Measurements from ENCODE around the gene SH2B3. TPM values are rescaled to one million over a fixed set of nuclear protein-coding genes. Genes with fewer than 3 reads are reported as not detected.

SH2B3 gene
- total and polyA plus RNA-seq, 2 donors (not counting 3 experiments of a cell fraction or from before 2014, with no cell fraction given) = 63.1 to 97.9 TPM

DNA sequence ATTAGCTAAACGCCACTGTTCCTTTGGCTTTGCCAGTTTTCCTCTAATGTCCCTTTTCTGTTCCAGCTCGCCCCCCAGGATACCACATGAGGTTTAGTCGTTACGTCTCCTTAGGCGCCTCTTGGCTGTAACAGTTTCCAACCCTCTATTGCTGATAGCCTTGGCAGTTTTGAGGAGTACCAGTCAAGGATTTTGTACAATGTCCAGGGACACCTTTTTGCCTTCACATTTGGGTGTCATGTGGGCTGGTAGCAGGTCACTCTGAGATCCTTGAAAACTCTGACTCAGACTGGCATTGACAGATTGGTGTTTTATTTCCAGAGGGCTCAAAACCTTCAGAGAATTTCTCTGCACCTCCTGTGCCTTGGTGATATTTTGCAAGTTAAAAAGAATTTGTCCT, 14.1 kb downstream of the SH2B3 start:
- intact Hi-C loops (cut with micrococcal nuclease) (no loop called here), dilution Hi-C loops (cut with MboI; ENCODE audit: extremely low pct_ligation_motif_present, low sequenced_read_pairs) (no loop called here)
- peaks cover 97% of the 10 kb centered on the region for H3K79me2 ChIP-seq (ENCODE audit: control insufficient read depth, insufficient read depth, low read length)
- no peak overlapping the region for H3K4me3 ChIP-seq (replicated peaks in 1 of 3; ENCODE audit: insufficient read depth in 1 of 3, low read depth in 1 of 3, low read length in 3 of 3)
- H3K9me1 ChIP-seq (replicated peaks; ENCODE audit: control insufficient read depth, extremely low read depth, insufficient read depth, low read length) = no peaks in the 10 kb centered on the region
- no peak for DNase-seq (ENCODE audit: low read depth, low spot score)
- POLR2A ChIA-PET = interaction anchor here (0.7 kb wide), 1 partner anchor 53 kb away, joined by 6 read pairs; no protein-coding TSS in a partner anchor
- peaks cover 15 to 36% of the 10 kb centered on the region in 2 experiments for H3K36me3 ChIP-seq (ENCODE audit: control insufficient read depth in 2 of 2, extremely low read depth in 1 of 2, insufficient read depth in 2 of 2, low read length in 2 of 2)
- no peak overlapping the region for H3K4me2 ChIP-seq (ENCODE audit: insufficient read depth, low read length)
- peaks cover 12% of the 10 kb centered on the region for H3K4me1 ChIP-seq (ENCODE audit: control insufficient read depth, extremely low read depth, insufficient read depth, low read length)
- no peak for FAIRE-seq
- H3K9me3 ChIP-seq (replicated peaks; ENCODE audit: control insufficient read depth, insufficient read depth, low read length) = no peaks in the 10 kb centered on the region
- H3K9ac ChIP-seq (replicated peaks; ENCODE audit: extremely low read depth, insufficient read depth, low read length) = no peak overlapping the region
- TF ChIP-seq POLR2AphosphoS5 (IDR thresholded peaks at IDR 0.05; ENCODE audit: insufficient read depth, low read depth, low read length) = no peak
- TF ChIP-seq EZH2 (IDR thresholded peaks at IDR 0.05; ENCODE audit: borderline replicate concordance, low read depth, low read length, severe bottlenecking) = no peak
- no peak for TF ChIP-seq JUN (IDR thresholded peaks at IDR 0.05; ENCODE audit: borderline replicate concordance, insufficient read depth, insufficient read length, low read depth)
- no peak for TF ChIP-seq FOS (IDR thresholded peaks at IDR 0.05; ENCODE audit: borderline replicate concordance, insufficient read depth, low read length)
- no peak for TF ChIP-seq MYC (IDR thresholded peaks at IDR 0.05; ENCODE audit: low read depth, low read length)
- TF ChIP-seq, protein P1, sequence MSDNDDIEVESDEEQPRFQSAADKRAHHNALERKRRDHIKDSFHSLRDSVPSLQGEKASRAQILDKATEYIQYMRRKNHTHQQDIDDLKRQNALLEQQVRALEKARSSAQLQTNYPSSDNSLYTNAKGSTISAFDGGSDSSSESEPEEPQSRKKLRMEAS (IDR thresholded peaks at IDR 0.05; ENCODE audit: insufficient read depth, insufficient read length) = no peak
- no TSS peak for BruUV-seq (replicated peaks)
- no peak overlapping the region for H3K27ac ChIP-seq (ENCODE audit: insufficient read depth, low read depth, low read length)
- no peak overlapping the region for H2AFZ ChIP-seq (ENCODE audit: low read depth, low read length)
- H4K20me1 ChIP-seq (replicated peaks; ENCODE audit: control insufficient read depth, extremely low read depth, insufficient read depth, low read length) = peaks cover 3% of the 10 kb centered on the region
- H3K27me3 ChIP-seq (ENCODE audit: control insufficient read depth in 2 of 2, insufficient read depth in 2 of 2, low read length in 2 of 2) = no peaks in the 10 kb centered on the region
- CTCF ChIA-PET = interaction anchor here (1.0 kb wide), 1 partner anchor 32 kb away, joined by 4 read pairs; no protein-coding TSS in a partner anchor

DNA sequence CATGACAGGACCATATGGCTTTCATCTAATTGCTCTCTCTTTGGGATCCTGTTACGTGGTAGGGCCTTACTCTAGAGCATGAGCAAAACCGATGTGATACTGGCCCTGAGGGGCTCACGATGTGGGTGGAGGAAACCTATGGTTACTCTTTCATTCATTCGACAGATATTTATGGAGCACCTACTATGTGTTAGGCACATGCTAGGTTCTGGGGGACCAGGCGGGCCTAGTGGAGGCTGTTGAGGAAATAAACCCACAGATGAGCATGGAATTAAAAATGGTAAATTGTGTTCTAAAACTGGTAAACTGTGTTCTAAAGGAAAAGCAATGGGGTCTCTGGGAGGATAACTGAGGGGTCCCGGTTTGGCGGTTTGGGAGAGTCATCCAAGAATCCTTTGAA, 14.8 kb downstream of the SH2B3 start:
- H3K36me3 ChIP-seq (ENCODE audit: control insufficient read depth in 2 of 2, extremely low read depth in 1 of 2, insufficient read depth in 2 of 2, low read length in 2 of 2) = peaks cover 15 to 38% of the 10 kb centered on the region in 2 experiments
- no TSS peak for BruUV-seq (replicated peaks)
- CTCF ChIA-PET = interaction anchor here (1.6 kb wide), 1 partner anchor 31 kb away, joined by 11 read pairs; no protein-coding TSS in a partner anchor

More for the DNA sequence above, 14.8 kb downstream of the SH2B3 start:
- POLR2A ChIA-PET = interaction anchor here (0.7 to 1.0 kb wide), 2 partner anchors 17 to 52 kb away, joined by 3 to 6 read pairs; no protein-coding TSS in a partner anchor
- peaks cover 3% of the 10 kb centered on the region for H4K20me1 ChIP-seq (replicated peaks; ENCODE audit: control insufficient read depth, extremely low read depth, insufficient read depth, low read length)
- no peak overlapping the region for H2AFZ ChIP-seq (ENCODE audit: low read depth, low read length)
- no peak overlapping the region for H3K9ac ChIP-seq (replicated peaks; ENCODE audit: extremely low read depth, insufficient read depth, low read length)
- no peaks in the 10 kb centered on the region for H3K27me3 ChIP-seq (ENCODE audit: control insufficient read depth in 2 of 2, insufficient read depth in 2 of 2, low read length in 2 of 2)
- no peak overlapping the region for H3K27ac ChIP-seq (ENCODE audit: insufficient read depth, low read depth, low read length)
- no peaks in the 10 kb centered on the region for H3K9me1 ChIP-seq (replicated peaks; ENCODE audit: control insufficient read depth, extremely low read depth, insufficient read depth, low read length)
- intact Hi-C loops (cut with micrococcal nuclease) (no loop called here), dilution Hi-C loops (cut with MboI; ENCODE audit: extremely low pct_ligation_motif_present, low sequenced_read_pairs) (no loop called here)
- no peak overlapping the region for H3K4me2 ChIP-seq (ENCODE audit: insufficient read depth, low read length)
- no peak for DNase-seq (ENCODE audit: low read depth, low spot score)
- H3K4me3 ChIP-seq (replicated peaks in 1 of 3; ENCODE audit: insufficient read depth in 1 of 3, low read depth in 1 of 3, low read length in 3 of 3) = no peak overlapping the region
- no peak for FAIRE-seq
- no peaks in the 10 kb centered on the region for H3K9me3 ChIP-seq (replicated peaks; ENCODE audit: control insufficient read depth, insufficient read depth, low read length)
- peaks cover 97% of the 10 kb centered on the region for H3K79me2 ChIP-seq (ENCODE audit: control insufficient read depth, insufficient read depth, low read length)
- no peak for TF ChIP-seq POLR2A (IDR thresholded peaks at IDR 0.05; ENCODE audit: low read depth, low read length)
- TF ChIP-seq, protein P1 (IDR thresholded peaks at IDR 0.05; ENCODE audit: insufficient read depth, insufficient read length) = no peak
- no peak for TF ChIP-seq MYC (IDR thresholded peaks at IDR 0.05; ENCODE audit: low read depth, low read length)
- no peak for TF ChIP-seq POLR2AphosphoS5 (IDR thresholded peaks at IDR 0.05; ENCODE audit: insufficient read depth, low read depth, low read length)
- TF ChIP-seq JUN (IDR thresholded peaks at IDR 0.05; ENCODE audit: borderline replicate concordance, insufficient read depth, insufficient read length, low read depth) = no peak
- no peak for TF ChIP-seq GATA2 (IDR thresholded peaks at IDR 0.05; ENCODE audit: insufficient read depth, insufficient read length, low read depth, low read length)
- TF ChIP-seq, protein P2, sequence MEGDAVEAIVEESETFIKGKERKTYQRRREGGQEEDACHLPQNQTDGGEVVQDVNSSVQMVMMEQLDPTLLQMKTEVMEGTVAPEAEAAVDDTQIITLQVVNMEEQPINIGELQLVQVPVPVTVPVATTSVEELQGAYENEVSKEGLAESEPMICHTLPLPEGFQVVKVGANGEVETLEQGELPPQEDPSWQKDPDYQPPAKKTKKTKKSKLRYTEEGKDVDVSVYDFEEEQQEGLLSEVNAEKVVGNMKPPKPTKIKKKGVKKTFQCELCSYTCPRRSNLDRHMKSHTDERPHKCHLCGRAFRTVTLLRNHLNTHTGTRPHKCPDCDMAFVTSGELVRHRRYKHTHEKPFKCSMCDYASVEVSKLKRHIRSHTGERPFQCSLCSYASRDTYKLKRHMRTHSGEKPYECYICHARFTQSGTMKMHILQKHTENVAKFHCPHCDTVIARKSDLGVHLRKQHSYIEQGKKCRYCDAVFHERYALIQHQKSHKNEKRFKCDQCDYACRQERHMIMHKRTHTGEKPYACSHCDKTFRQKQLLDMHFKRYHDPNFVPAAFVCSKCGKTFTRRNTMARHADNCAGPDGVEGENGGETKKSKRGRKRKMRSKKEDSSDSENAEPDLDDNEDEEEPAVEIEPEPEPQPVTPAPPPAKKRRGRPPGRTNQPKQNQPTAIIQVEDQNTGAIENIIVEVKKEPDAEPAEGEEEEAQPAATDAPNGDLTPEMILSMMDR (IDR thresholded peaks at IDR 0.05; ENCODE audit: extremely low read depth in 1 of 2, insufficient read depth in 1 of 2, low read depth in 1 of 2, low read length in 2 of 2) = no peak
- TF ChIP-seq EZH2 (IDR thresholded peaks at IDR 0.05; ENCODE audit: borderline replicate concordance, low read depth, low read length, severe bottlenecking) = no peak
- no peak for TF ChIP-seq FOS (IDR thresholded peaks at IDR 0.05; ENCODE audit: borderline replicate concordance, insufficient read depth, low read length)
- peaks cover 19% of the 10 kb centered on the region for H3K4me1 ChIP-seq (ENCODE audit: control insufficient read depth, extremely low read depth, insufficient read depth, low read length)

Data from endothelial cell of umbilical vein (primary cell).